Body of pancreas (tissue), 4 donors: Measurements from ENCODE around the gene CATSPERZ. TPM values are rescaled to one million over a fixed set of nuclear protein-coding genes. Genes with fewer than 3 reads are reported as not detected.
A peak's percentile ranks its signal among the peaks of the same experiment; 100 is the strongest.
"Not testable (repeated sequence)": the region's sequence is repeated elsewhere in the genome, so short reads cannot be mapped to it uniquely, and the experiment has no call there.

Experiments
- ATAC-seq: fragments of 150-250 bp; one replicate; pipeline ENCODE4 v1.9.1; 2016
- DNase-seq, 4 donors: peaks; one replicate each; pipeline ENCODE4 v3.0.0-alpha.2; 2019
- H3K27ac ChIP-seq, 4 donors: fragments of 200-600 bp; sonication (generic); 1 replicate in 3 of 4; 2 replicates in 1 of 4; pipeline versions ENCODE4 v1.5.1 to v1.6.1; 2016 to 2019; ENCODE audit warnings: mild to moderate bottlenecking in 1 of 4, mixed read lengths in 1 of 4, moderate library complexity in 1 of 4
- H3K27me3 ChIP-seq, 2 donors: fragments of 200-600 bp; sonication (generic); one replicate each; pipeline ENCODE4 v1.6.0; 2016; ENCODE audit warnings: mild to moderate bottlenecking in 1 of 2
- H3K36me3 ChIP-seq, 2 donors: fragments of 200-600 bp; sonication (generic); replicated peaks in 1 of 2; 2 replicates each; pipeline ENCODE4 v1.5.1; 2016; ENCODE audit warnings: low read depth in 2 of 2; ENCODE audit not compliant: insufficient read depth in 1 of 2
- H3K4me1 ChIP-seq: fragments of 200-600 bp; sonication (generic); one replicate; pipeline ENCODE4 v1.6.0; 2016
- H3K4me3 ChIP-seq, 2 donors: fragments of 200-600 bp; sonication (generic); 1 replicate in 1 of 2; 2 replicates in 1 of 2; pipeline ENCODE4 v1.5.1; 2016 to 2019
- H3K9me3 ChIP-seq, 3 donors: fragments of 200-600 bp; sonication (generic); 1 replicate in 2 of 3; 2 replicates in 1 of 3; pipeline ENCODE4 v1.5.1; 2016
- POLR2A ChIP-seq, 3 donors: fragments of 450-650 bp; IDR thresholded peaks; one replicate each; pipeline ENCODE4 v1.6.1; 2016; ENCODE audit warnings: antibody characterized with exemption in 3 of 3, mild to moderate bottlenecking in 2 of 3
- WGBS, 2 donors: methylation state at CpG; one replicate each; pipeline ENCODE4 v1.1.5; 2017; 5-methylcytosine and 5-hydroxymethylcytosine counted together
- intact Hi-C: fragments of 100-400 bp; cut with DNase I; formaldehyde crosslinking; loops from one replicate; pipeline ENCODE4 v1.15.1; 2023
- total RNA-seq, 2 donors: library from RNA; depleted of rRNA; stranded (reverse); fragments of >200 nt; gene quantifications; one replicate each; pipeline ENCODE4 v1.1.0, GENCODE V29; 2016
- TF ChIP-seq, protein P1 (sequence below), 7 experiments: fragments of 450-650 bp in 4 of 7; fragments of 200-600 bp in 3 of 7; sonication (generic) in 3 of 7; IDR thresholded peaks; one replicate each; pipeline ENCODE4 v1.5.1; 2016 to 2019; ENCODE audit warnings: antibody characterized with exemption in 7 of 7

CATSPERZ gene
- total RNA-seq, 2 donors from 2014 or later, result 2.3 TPM; not detected in 1

DNA sequence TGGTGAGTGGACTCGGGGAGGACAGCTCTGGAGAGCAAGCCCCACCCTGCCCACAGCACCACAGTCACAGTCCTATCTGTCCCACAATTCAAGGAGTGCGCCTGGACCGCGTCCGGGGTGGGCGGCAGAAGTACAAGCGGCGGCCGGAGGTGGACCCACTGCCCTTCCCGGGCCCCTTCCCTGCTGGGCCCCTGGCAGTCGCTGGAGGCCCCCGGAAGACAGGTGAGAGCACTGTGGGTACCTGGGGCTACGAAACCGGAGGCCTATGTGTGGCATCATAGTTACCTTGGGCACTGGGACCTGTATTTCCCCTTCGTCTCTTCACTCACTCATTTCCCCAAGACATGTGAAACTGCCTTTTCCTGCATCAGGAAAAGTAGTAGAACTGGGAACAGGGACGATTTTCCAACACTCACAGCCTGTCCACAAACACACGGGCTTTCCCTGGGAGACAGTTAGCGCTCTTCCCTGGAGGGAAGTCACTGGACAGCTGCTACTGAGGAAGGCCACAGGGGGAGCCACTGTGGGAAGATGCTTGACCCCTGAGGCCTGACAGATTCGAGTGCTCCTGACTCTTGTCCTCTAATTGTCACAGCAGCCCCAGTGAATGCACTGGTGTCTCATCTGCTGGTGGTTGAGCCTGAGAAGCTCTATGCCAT lies 14.1 kb downstream of the CATSPERZ start:
- Histone ChIP-seq H3K36me3 (peaks cover 0 to 3% of the 10 kb centered on the region in 2 donors), H3K9me3 (no peaks in the 10 kb centered on the region), H3K27me3 (no peaks in the 10 kb centered on the region), H3K4me1 (peaks cover 17% of the 10 kb centered on the region), H3K4me3 (no peak overlapping the region), H3K27ac (peak overlapping the region in 2 of 4 donors; percentile 8 to 43)
- intact Hi-C loops, result no loop called here
- ATAC-seq (no peak), DNase-seq (no peak)
- TF ChIP-seq, protein P1, sequence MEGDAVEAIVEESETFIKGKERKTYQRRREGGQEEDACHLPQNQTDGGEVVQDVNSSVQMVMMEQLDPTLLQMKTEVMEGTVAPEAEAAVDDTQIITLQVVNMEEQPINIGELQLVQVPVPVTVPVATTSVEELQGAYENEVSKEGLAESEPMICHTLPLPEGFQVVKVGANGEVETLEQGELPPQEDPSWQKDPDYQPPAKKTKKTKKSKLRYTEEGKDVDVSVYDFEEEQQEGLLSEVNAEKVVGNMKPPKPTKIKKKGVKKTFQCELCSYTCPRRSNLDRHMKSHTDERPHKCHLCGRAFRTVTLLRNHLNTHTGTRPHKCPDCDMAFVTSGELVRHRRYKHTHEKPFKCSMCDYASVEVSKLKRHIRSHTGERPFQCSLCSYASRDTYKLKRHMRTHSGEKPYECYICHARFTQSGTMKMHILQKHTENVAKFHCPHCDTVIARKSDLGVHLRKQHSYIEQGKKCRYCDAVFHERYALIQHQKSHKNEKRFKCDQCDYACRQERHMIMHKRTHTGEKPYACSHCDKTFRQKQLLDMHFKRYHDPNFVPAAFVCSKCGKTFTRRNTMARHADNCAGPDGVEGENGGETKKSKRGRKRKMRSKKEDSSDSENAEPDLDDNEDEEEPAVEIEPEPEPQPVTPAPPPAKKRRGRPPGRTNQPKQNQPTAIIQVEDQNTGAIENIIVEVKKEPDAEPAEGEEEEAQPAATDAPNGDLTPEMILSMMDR (IDR thresholded peaks at IDR 0.05), result no peak
- no peak for TF ChIP-seq POLR2A (IDR thresholded peaks at IDR 0.05)
- whole genome bisulfite sequencing, 2 donors, result 75 to 77% methylated on average over 13 to 17 of the region's 19 CpGs

DNA sequence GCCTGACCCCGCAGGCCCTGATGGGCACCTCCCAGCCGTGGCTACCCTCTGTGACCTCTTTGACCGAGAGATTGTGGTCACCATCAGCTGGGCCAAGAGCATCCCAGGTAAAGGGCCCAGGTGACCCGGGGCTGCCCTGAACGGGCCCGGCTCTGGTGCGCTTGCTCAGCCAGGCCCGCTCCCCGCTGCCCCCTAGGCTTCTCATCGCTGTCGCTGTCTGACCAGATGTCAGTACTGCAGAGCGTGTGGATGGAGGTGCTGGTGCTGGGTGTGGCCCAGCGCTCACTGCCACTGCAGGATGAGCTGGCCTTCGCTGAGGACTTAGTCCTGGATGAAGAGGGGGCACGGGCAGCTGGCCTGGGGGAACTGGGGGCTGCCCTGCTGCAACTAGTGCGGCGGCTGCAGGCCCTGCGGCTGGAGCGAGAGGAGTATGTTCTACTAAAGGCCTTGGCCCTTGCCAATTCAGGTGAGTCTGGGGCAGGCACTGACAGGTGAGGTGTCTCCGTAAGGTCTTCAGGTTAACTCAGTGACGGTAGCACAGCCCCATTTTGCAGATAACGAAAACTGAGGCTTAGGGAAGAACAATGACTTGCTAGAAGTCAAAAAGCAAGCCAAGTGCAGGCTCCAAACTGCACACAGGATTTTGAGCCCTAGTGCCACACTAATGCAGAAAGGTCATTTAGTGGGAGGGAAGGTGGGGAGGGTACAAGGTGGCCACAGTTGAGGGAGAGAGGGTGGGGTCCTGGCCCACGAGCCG lies 14.8 kb downstream of the CATSPERZ start:
- 89 to 93% methylated on average over 14 to 24 of the region's 24 CpGs for WGBS, 2 donors
- peak overlapping the region in 1 of 4 donors; percentile 43 for H3K27ac ChIP-seq
- intact Hi-C loops, result no loop called here
- H3K4me1 ChIP-seq, result peaks cover 24% of the 10 kb centered on the region
- H3K4me3 ChIP-seq, result no peak overlapping the region
- DNase-seq (peak in 1 of 4 donors; percentile 15), ATAC-seq (no peak)
- peaks cover 0 to 3% of the 10 kb centered on the region in 2 donors for H3K36me3 ChIP-seq
- no peaks in the 10 kb centered on the region for H3K27me3 ChIP-seq
- H3K9me3 ChIP-seq, result no peaks in the 10 kb centered on the region
- no peak for TF ChIP-seq POLR2A (IDR thresholded peaks at IDR 0.05)
- TF ChIP-seq, protein P1 (IDR thresholded peaks at IDR 0.05), result no peak

DNA sequence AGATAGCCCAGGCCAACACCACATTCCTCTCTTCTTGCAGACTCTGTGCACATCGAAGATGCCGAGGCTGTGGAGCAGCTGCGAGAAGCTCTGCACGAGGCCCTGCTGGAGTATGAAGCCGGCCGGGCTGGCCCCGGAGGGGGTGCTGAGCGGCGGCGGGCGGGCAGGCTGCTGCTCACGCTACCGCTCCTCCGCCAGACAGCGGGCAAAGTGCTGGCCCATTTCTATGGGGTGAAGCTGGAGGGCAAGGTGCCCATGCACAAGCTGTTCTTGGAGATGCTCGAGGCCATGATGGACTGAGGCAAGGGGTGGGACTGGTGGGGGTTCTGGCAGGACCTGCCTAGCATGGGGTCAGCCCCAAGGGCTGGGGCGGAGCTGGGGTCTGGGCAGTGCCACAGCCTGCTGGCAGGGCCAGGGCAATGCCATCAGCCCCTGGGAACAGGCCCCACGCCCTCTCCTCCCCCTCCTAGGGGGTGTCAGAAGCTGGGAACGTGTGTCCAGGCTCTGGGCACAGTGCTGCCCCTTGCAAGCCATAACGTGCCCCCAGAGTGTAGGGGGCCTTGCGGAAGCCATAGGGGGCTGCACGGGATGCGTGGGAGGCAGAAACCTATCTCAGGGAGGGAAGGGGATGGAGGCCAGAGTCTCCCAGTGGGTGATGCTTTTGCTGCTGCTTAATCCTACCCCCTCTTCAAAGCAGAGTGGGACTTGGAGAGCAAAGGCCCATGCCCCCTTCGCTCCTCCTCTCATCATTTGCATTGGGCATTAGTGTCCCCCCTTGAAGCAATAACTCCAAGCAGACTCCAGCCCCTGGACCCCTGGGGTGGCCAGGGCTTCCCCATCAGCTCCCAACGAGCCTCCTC lies 15.7 kb downstream of the CATSPERZ start:
- intact Hi-C loops, H3K9me3 ChIP-seq, H3K27me3 ChIP-seq, H3K36me3 ChIP-seq, ATAC-seq, H3K4me3 ChIP-seq, DNase-seq: not testable (repeated sequence)
- Histone ChIP-seq H3K4me1 (peaks cover 33% of the 10 kb centered on the region), H3K27ac (peak overlapping the region in 1 of 4 donors; percentile 97)
- 79% methylated on average over 17 to 23 of the region's 25 CpGs for WGBS, 2 donors

DNA sequence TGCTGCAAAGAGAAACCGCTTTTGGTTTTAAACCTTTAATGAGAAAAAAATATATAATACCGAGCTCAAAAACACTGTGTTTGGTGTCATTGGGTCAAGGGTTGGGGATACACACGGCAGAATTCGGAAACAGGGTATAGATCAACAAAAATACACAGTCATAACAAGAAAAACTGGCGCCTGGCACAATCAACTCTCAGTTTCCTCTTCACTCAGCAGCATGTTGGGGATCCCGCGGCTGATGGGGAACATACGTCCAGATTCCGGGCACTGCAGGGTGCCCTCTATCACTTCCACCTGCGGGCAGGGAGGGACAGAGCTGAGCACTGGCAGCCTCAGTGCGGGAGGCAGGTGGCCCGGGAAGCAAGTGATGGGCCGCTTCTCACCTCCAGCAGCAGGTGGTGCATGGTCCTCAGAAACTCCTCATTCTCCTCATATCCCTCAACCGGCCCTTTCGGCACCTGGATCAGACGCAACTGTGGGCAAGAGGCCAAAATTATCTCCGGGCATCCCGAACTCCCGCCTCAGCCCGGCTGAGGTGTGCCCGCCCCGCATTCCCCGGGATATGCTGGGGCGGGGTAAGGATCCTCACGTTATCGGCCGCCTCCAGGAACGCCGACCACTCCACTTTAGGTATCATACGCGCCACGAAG lies 16.6 kb downstream of the CATSPERZ start:
- peak; percentile 45 to 67 (median 54) for DNase-seq
- no peak for ATAC-seq
- H3K4me1 ChIP-seq, result peaks cover 42% of the 10 kb centered on the region
- peaks cover 0 to 3% of the 10 kb centered on the region in 2 donors for H3K36me3 ChIP-seq
- H3K27ac ChIP-seq, result peak overlapping the region; percentile 92 to 99 (median 98)
- intact Hi-C loops, result no loop called here
- H3K9me3 ChIP-seq, result no peaks in the 10 kb centered on the region
- peak overlapping the region; percentile 49 to 93 for H3K4me3 ChIP-seq
- TF ChIP-seq POLR2A (IDR thresholded peaks at IDR 0.05), result no peak
- TF ChIP-seq, protein P1 (IDR thresholded peaks at IDR 0.05), result peak in 1 of 7 experiments; percentile 32
- H3K27me3 ChIP-seq, result no peaks in the 10 kb centered on the region
- WGBS, 2 donors, result 3 to 10% methylated on average over 9 to 32 of the region's 32 CpGs
